ENCODE results near the gene MTMR2.
"Not testable (repeated sequence)": the region's sequence is repeated elsewhere in the genome, so short reads cannot be mapped to it uniquely, and the experiment has no call there.

Gene MTMR2

GRCh38 chr11:95811052-95811451 is 112.9 kb downstream of the MTMR2 start:
- DNase-seq (ENCODE audit: low read depth), result not testable (repeated sequence)

GRCh38 chr11:95806464-95806863 is 117.4 kb downstream of the MTMR2 start:
- DNase-seq (ENCODE audit: low read depth), result not testable (repeated sequence)

- no peak for DNase-seq (ENCODE audit: low read depth)
Measured at GRCh38 chr11:95805869-95806268, 118.0 kb downstream of the MTMR2 start.

GRCh38 chr11:95803973-95804372 is 119.9 kb downstream of the MTMR2 start:
- no peak for DNase-seq (ENCODE audit: low read depth)

GRCh38 chr11:95802806-95803205 is 121.1 kb downstream of the MTMR2 start:
- DNase-seq (ENCODE audit: low read depth), result no peak

GRCh38 chr11:95800438-95800837 is 123.5 kb downstream of the MTMR2 start:
- DNase-seq (ENCODE audit: low read depth), result no peak

- no peak for DNase-seq (ENCODE audit: low read depth)
Measured at GRCh38 chr11:95799546-95799945, 124.4 kb downstream of the MTMR2 start.

- no peak for DNase-seq (ENCODE audit: low read depth)
Measured at GRCh38 chr11:95796501-95796900, 127.4 kb downstream of the MTMR2 start.

GRCh38 chr11:95795627-95796295 is 128.1 kb downstream of the MTMR2 start:
- DNase-seq (ENCODE audit: low read depth), result no peak

GRCh38 chr11:95794086-95794485 is 129.8 kb downstream of the MTMR2 start:
- DNase-seq (ENCODE audit: low read depth), result no peak

- DNase-seq (ENCODE audit: low read depth), result no peak
Measured at GRCh38 chr11:95793116-95793515, 130.8 kb downstream of the MTMR2 start.

- no peak for DNase-seq (ENCODE audit: low read depth)
Measured at GRCh38 chr11:95792700-95793099, 131.2 kb downstream of the MTMR2 start.

GRCh38 chr11:95792200-95792599 is 131.7 kb downstream of the MTMR2 start:
- DNase-seq (ENCODE audit: low read depth), result no peak

- DNase-seq (ENCODE audit: low read depth), result no peak
Measured at GRCh38 chr11:95791709-95792033, 132.2 kb downstream of the MTMR2 start.

GRCh38 chr11:95790933-95791708 is 132.8 kb downstream of the MTMR2 start:
- peak; percentile 51 for DNase-seq (ENCODE audit: low read depth)

- DNase-seq (ENCODE audit: low read depth), result peak; percentile 98
Measured at GRCh38 chr11:95790123-95790932, 133.6 kb downstream of the MTMR2 start, which contains the start of gene CEP57. Gene CEP57 (plus strand): TSS chr11:95790498. CDS start chr11:95790699, 201 bp downstream.

GRCh38 chr11:95789506-95790122 is 134.3 kb downstream of the MTMR2 start, which contains the start of gene FAM76B:
Gene FAM76B (minus strand): TSS chr11:95789782. CDS start chr11:95789478, 304 bp downstream.
- DNase-seq (ENCODE audit: low read depth), result peak; percentile 99

- peak; percentile 61 for DNase-seq (ENCODE audit: low read depth)
Measured at GRCh38 chr11:95788921-95789505, 134.9 kb downstream of the MTMR2 start.
